ENCODE data around the gene DIPK1C. TPM values are rescaled to one million over a fixed set of nuclear protein-coding genes. Genes with fewer than 3 reads are reported as not detected.
"Not testable (repeated sequence)": the region's sequence is repeated elsewhere in the genome, so short reads cannot be mapped to it uniquely, and the experiment has no call there.

The DIPK1C gene
- 1 to 10 TPM in 1 of 4 donors, under 1 TPM in 1, not detected in 2; 0.12 to 9.1 TPM for total RNA-seq

DNA sequence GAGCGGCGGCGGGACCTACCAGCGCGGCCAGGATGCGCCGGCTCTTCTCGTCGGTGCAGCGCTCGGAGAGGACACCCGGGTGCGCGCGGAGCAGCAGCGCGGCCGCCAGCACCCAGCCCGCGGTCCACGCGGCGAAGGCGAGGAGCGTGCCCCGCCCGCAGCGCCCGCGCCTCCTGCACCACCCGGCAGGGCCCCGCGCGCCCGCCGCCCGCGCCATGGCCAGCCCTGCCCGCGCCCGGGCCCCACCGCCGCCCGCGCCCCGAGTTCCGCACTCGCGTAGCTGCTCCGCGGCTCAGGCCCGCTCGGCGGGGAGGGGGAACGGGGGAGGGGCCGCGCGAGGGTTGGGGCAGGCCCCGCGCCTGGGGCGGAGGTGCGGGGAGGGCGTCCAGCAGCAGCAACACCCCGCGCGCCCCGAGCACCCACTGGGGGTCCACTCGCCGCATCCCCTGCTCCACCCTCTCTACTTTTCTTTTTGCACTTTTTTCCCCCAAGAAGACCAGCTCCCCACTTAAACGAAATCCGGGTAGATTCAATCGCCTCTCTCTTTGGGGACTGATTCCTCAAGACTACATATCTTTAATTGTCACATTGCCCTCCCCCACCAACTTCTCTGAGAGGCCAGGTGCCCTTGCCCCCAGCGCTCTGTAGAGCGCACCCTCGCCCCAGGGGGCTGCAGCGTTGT lies at the start of gene DIPK1C:
Gene DIPK1C, minus strand, starts transcription at position 266 of the 682 bp plus-strand sequence. Its CDS starts 49 bp downstream, at position 217.
- Histone ChIP-seq H3K27ac (no peak within 1 kb of the TSS), H3K4me1 (peaks cover 0 to 7% of the 10 kb centered on the region in 2 donors), H3K27me3 (peaks cover 0 to 26% of the 10 kb centered on the region in 2 donors), H3K9me3 (no peaks in the 10 kb centered on the region), H3K36me3 (no peaks in the 10 kb centered on the region), H3K4me3 (no peak within 1 kb of the TSS)
- intact Hi-C loops (cut with DNase I; ENCODE audit: low total_unique reads) = no loop called here
- TF ChIP-seq, protein P1, sequence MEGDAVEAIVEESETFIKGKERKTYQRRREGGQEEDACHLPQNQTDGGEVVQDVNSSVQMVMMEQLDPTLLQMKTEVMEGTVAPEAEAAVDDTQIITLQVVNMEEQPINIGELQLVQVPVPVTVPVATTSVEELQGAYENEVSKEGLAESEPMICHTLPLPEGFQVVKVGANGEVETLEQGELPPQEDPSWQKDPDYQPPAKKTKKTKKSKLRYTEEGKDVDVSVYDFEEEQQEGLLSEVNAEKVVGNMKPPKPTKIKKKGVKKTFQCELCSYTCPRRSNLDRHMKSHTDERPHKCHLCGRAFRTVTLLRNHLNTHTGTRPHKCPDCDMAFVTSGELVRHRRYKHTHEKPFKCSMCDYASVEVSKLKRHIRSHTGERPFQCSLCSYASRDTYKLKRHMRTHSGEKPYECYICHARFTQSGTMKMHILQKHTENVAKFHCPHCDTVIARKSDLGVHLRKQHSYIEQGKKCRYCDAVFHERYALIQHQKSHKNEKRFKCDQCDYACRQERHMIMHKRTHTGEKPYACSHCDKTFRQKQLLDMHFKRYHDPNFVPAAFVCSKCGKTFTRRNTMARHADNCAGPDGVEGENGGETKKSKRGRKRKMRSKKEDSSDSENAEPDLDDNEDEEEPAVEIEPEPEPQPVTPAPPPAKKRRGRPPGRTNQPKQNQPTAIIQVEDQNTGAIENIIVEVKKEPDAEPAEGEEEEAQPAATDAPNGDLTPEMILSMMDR (IDR thresholded peaks at IDR 0.05) = no peak
- TF ChIP-seq POLR2A (IDR thresholded peaks at IDR 0.05) = no peak
- DNase-seq = no peak

DNA sequence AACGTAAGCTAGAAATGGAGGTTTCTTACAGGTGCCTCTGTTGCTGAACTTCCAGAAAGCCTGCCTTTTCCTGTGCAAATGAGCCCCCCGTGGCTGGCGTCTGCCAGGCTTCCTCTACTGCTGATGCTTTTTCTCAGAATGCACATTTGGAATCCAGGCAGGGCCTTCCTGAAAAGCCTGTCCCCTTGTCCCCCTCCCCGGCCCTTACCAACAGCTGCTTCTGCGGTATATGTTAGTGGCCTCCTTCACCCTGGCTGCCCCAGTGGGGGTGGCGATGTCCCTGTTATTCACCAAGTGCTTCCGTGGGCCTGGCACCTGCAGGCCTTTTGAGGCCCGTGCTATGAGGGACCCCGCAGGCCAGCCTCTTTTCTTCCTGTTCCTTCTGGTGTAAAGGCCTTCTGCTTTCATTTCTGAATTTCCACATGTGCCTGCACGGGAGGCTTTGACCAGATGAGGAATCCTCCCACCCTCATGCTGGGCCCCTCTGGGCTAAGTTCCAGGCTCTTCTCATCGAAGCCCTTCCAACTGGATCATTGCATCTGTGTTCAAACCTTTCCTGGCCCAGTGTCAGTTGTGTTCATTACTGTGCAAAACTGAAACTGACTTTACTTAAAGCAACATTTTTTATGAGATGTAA lies 49.5 kb upstream of the DIPK1C start:
- Histone ChIP-seq H3K27ac (no peak overlapping the region), H3K4me3 (no peak overlapping the region), H3K4me1 (no peaks in the 10 kb centered on the region), H3K9me3 (no peaks in the 10 kb centered on the region), H3K36me3 (no peaks in the 10 kb centered on the region), H3K27me3 (no peaks in the 10 kb centered on the region)
- TF ChIP-seq, protein P1 (IDR thresholded peaks at IDR 0.05) = no peak
- TF ChIP-seq POLR2A (IDR thresholded peaks at IDR 0.05) = no peak
- DNase-seq = peak in 1 of 2 donors; percentile 48
- intact Hi-C loops (cut with DNase I; ENCODE audit: low total_unique reads) = no loop called here

DNA sequence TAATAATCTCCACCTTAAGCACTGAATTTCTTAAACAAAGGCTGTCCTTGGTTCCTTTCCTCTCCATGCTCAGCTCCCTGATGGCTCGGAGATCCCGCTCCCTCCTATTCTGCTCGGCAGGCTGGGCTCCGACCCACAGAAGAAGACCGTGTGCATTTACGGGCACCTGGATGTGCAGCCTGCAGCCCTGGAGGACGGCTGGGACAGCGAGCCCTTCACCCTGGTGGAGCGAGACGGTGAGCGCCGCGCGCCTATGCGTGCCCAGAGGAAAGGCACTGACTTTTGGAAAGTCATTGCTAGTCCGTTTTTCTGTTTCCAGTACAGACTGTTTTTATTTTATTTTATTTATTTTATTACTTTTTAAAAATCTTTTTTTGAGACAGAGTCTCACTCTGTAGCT lies 48.7 kb upstream of the DIPK1C start:
- no peak overlapping the region for H3K4me3 ChIP-seq
- no peaks in the 10 kb centered on the region for H3K4me1 ChIP-seq
- DNase-seq = no peak
- no peak for TF ChIP-seq POLR2A (IDR thresholded peaks at IDR 0.05)
- TF ChIP-seq, protein P1 (IDR thresholded peaks at IDR 0.05) = no peak
- H3K27ac ChIP-seq = no peak overlapping the region
- H3K9me3 ChIP-seq = no peaks in the 10 kb centered on the region
- no peaks in the 10 kb centered on the region for H3K27me3 ChIP-seq
- no peaks in the 10 kb centered on the region for H3K36me3 ChIP-seq
- intact Hi-C loops (cut with DNase I; ENCODE audit: low total_unique reads) = no loop called here

DNA sequence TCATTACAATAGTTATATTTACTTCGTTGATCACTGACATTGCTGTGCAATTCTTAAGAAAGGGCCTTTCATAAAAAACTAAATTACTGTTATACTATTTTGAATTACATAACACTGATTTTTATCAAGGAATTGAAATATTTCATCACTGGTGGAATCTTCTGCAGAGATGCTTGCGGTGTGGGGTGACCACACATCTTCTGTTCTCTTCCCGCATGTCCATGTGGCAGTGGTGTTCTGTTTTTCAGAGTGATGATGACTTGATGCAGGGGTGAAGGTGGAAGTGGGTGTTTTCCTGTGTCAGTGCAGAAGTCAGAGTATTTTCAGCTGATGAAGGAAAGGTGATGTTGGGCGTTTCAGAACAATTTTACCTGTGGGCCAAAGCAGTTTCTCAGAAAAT lies 46.0 kb upstream of the DIPK1C start:
- H3K9me3 ChIP-seq = no peaks in the 10 kb centered on the region
- no peaks in the 10 kb centered on the region for H3K4me1 ChIP-seq
- intact Hi-C loops (cut with DNase I; ENCODE audit: low total_unique reads) = no loop called here
- no peaks in the 10 kb centered on the region for H3K36me3 ChIP-seq
- TF ChIP-seq POLR2A (IDR thresholded peaks at IDR 0.05) = no peak
- TF ChIP-seq, protein P1 (IDR thresholded peaks at IDR 0.05) = no peak
- no peak overlapping the region for H3K4me3 ChIP-seq
- H3K27me3 ChIP-seq = no peaks in the 10 kb centered on the region
- no peak overlapping the region for H3K27ac ChIP-seq
- DNase-seq = no peak

DNA sequence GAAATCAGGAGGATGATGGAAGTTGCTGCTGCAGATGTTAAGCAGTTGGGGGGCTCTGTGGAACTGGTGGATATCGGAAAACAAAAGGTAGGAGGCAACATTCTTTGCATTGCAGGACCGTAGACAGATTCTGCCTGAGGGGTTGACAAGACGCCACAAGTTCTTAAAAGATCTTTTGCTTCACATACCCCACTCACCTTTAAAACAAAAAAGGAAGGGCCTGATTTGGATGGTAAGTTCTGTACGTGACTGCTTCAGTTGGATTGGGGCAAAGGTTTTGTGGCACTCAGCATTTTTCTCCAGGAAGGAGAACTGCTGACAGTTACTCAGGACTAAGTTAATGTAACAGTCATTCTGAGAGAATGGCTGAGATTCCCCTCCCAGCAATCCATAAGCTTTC lies 44.3 kb upstream of the DIPK1C start:
- no peak overlapping the region for H3K27ac ChIP-seq
- DNase-seq = no peak
- H3K9me3 ChIP-seq = no peaks in the 10 kb centered on the region
- TF ChIP-seq POLR2A (IDR thresholded peaks at IDR 0.05) = no peak
- TF ChIP-seq, protein P1 (IDR thresholded peaks at IDR 0.05) = no peak
- no peaks in the 10 kb centered on the region for H3K27me3 ChIP-seq
- no peak overlapping the region for H3K4me3 ChIP-seq
- intact Hi-C loops (cut with DNase I; ENCODE audit: low total_unique reads) = no loop called here
- no peaks in the 10 kb centered on the region for H3K36me3 ChIP-seq
- H3K4me1 ChIP-seq = no peaks in the 10 kb centered on the region

DNA sequence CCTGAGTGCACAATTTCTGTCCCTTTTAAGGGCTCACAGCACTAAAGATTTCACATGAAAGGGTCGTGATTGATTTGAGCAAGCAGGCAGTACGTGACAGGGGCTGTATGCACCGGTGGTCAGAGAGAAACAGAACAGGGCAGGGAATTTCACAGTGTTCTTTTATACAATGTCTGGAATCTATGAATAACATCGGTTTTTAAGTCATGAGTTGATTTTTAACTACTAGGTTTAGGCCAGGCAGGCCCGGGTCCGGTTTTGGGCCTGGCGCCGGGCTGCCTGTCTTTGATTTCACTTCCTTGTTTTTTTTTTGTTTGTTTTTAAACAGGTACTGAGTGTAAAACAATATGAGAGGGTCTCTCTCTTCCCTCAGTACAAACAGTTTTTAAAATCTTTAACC lies 43.7 kb upstream of the DIPK1C start:
- H3K9me3 ChIP-seq; H3K27ac ChIP-seq; H3K27me3 ChIP-seq; H3K36me3 ChIP-seq; H3K4me1 ChIP-seq; H3K4me3 ChIP-seq; intact Hi-C loops (cut with DNase I; ENCODE audit: low total_unique reads); DNase-seq: not testable (repeated sequence)
